ENCODE measurements around the gene SPAG16.

The SPAG16 gene

DNA sequence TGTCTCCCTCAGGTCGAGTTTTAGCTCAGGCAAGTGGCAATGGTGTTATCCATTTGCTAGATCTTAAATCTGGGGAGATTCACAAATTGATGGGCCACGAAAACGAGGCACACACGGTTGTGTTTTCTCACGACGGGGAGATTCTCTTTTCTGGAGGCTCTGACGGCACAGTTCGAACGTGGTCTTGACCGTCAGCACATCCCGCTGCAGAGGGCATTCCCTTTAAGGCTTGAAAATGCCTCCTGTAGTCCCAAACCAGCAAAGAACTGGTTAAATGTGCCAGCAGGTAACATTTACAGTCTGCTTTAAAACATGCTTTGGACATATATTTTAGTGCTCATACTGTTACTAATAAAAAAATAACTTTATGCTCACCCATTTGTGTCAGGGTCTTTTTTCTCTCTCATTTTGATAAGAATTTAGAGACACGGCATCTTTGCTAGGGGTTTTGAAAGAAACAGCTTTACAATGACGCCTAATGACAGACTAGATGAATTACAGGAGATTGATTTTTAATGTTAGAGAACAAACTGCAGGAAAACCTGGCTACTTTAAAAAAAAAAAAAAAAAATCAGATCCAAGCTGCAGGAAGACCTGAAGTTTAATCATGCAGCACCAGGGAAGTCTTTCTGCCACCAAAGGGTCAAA, 1126.0 kb downstream of the SPAG16 start:
- DNase-seq = no peak

GRCh38 chr2:214410918-214411554, 1126.8 kb downstream of the SPAG16 start, which contains the start of gene VWC2L:
Gene VWC2L (plus strand): TSS chr2:214411054. CDS start chr2:214414194, 3,140 bp downstream.
- peak in 1 of 4 experiments; percentile 1 for DNase-seq

DNA sequence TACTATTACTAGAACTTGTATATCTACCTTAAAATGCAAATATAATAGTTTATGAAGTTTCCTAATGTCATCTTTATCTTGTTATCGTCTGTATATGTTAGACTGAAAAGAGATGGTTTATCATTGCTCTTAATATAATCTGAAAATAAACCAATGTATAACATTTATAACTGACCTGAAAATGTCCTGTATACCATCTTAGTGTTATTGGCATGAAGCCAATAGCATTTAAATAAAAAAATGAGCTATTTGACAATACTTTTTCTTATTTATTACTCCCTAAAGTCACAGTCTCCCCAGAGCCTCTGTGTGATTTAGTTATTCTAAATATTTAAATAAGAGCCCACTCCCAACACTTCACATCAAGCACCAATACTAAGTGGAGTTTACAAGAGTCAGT, 1128.4 kb downstream of the SPAG16 start:
- no peak for DNase-seq

GRCh38 chr2:214436470-214436869, 1152.2 kb downstream of the SPAG16 start:
- DNase-seq = no peak

DNA sequence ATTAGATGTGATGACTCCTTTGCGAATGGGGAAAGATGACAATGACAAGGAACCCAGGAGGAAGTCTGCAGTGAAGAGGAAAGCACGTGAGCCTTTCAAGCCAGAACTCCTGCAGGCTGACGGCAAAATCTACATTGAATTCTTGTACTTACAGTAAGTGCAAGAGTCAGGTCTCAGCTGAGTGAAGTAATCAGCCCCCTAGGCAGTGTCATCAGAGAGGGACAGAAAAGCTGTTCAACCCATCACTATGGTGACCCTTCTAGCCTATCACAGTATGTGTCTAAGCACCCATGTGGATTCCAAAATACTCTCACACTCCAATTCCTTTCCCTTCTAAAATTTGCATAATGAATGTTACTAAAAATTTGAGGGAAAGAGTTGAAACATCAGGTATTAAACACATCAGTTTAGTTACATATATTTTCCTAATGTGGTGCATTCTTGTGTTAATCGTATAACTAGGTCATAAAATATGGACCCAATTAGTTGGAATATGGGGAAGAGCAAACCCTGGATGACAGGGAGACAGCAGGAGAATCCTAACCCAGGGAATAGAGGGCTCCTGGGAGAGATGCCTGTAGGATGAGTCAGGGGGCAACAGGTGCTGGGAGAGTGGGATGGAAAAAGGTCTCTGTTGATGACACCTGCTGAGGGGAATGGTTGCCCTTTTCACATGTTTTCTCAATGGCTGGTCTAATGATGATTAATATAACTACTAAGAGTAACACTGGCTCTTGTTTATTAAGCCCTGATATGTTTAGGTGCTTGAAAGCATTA, 1166.0 kb downstream of the SPAG16 start:
- DNase-seq = no peak

DNA sequence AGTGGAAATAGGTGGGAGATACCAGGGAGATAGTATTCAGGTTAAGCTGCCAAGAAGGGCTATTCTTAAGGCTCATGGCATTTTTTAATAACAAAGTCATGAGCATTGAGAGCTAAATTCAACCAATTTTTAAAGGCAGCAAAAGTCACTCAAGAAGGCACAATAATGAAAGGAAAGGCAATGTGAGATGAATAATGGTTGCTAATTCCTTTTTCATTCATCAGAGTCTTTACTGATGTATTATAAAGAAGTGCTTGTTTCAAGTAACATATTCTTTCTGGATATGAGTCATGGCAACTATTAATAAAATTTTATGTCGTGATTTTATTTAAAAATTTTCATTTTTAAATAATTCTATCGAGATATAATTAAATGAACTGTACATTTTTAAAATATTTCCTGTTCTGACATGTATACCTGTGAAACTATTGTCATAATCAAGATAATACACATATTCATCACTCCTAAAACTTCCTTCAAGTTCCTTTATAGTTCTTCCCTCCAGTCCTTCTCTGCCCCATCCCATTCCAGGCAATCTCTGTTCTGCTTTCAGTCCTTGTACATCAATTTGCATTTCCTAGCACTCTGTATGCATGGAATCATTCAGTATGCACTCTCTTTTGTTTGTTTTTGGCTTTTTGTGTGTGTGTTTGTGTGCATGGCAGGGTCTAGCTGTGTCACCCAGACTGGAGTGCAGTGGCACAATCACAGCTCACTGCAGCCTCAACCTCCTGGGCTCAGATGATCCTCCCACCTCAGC, 1167.4 kb downstream of the SPAG16 start:
- DNase-seq = no peak

Measured in activated CD4-positive, CD25-positive, alpha-beta regulatory T cell (primary cell).